ENCODE results near the gene NECAP2. TPM values are rescaled to one million over a fixed set of nuclear protein-coding genes. Genes with fewer than 3 reads are reported as not detected.
"Not testable (repeated sequence)": the region's sequence is repeated elsewhere in the genome, so short reads cannot be mapped to it uniquely, and the experiment has no call there.

Gene NECAP2
- total and polyA plus RNA-seq, 2 donors (not counting 3 experiments of a cell fraction or from before 2014, with no cell fraction given) = 101 to 148 TPM

GRCh38 chr1:16498573-16499413 is 58.3 kb downstream of the NECAP2 start:
- H3K27ac ChIP-seq (ENCODE audit: insufficient read depth, low read depth, low read length) = no peak overlapping the region
- H4K20me1 ChIP-seq (replicated peaks; ENCODE audit: control insufficient read depth, extremely low read depth, insufficient read depth, low read length) = no peaks in the 10 kb centered on the region
- no peaks in the 10 kb centered on the region for H3K9me1 ChIP-seq (replicated peaks; ENCODE audit: control insufficient read depth, extremely low read depth, insufficient read depth, low read length)
- H3K4me2 ChIP-seq (ENCODE audit: insufficient read depth, low read length) = peak overlapping the region; percentile 67
- POLR2A ChIA-PET = interaction anchor here (0.7 to 0.9 kb wide), 2 partner anchors 15 to 808 kb away, joined by 6 to 8 read pairs; partner anchors contain the start of gene RNU1-1
- peak; percentile 76 for TF ChIP-seq POLR2AphosphoS5 (IDR thresholded peaks at IDR 0.05; ENCODE audit: insufficient read depth, low read depth, low read length)
- peak; percentile 73 for TF ChIP-seq POLR2A (IDR thresholded peaks at IDR 0.05; ENCODE audit: low read depth, low read length)
- TF ChIP-seq JUN (IDR thresholded peaks at IDR 0.05; ENCODE audit: borderline replicate concordance, insufficient read depth, insufficient read length, low read depth) = no peak
- H3K4me3 ChIP-seq (replicated peaks in 1 of 3; ENCODE audit: insufficient read depth in 1 of 3, low read depth in 1 of 3, low read length in 3 of 3) = peak overlapping the region; percentile 43 to 91 (median 67)
- H3K9ac ChIP-seq (replicated peaks; ENCODE audit: extremely low read depth, insufficient read depth, low read length) = peak overlapping the region; percentile 50
- no peaks in the 10 kb centered on the region for H3K9me3 ChIP-seq (replicated peaks; ENCODE audit: control insufficient read depth, insufficient read depth, low read length)
- no peaks in the 10 kb centered on the region for H3K79me2 ChIP-seq (ENCODE audit: control insufficient read depth, insufficient read depth, low read length)
- DNase-seq (ENCODE audit: low read depth, low spot score) = peak; percentile 90
- H3K4me1 ChIP-seq (ENCODE audit: control insufficient read depth, extremely low read depth, insufficient read depth, low read length) = peaks cover 3% of the 10 kb centered on the region
- FAIRE-seq = no peak
- BruUV-seq (replicated peaks) = no TSS peak
- peak overlapping the region; percentile 92 for H2AFZ ChIP-seq (ENCODE audit: low read depth, low read length)
- intact Hi-C loops (cut with micrococcal nuclease) (loop anchor here (1.0 to 5.0 kb wide), 2 partner anchors 58 to 126 kb away; partner anchors contain the start of gene NECAP2), dilution Hi-C loops (cut with MboI; ENCODE audit: extremely low pct_ligation_motif_present, low sequenced_read_pairs) (no loop called here)
- no peaks in the 10 kb centered on the region for H3K36me3 ChIP-seq (ENCODE audit: control insufficient read depth in 2 of 2, extremely low read depth in 1 of 2, insufficient read depth in 2 of 2, low read length in 2 of 2)
- H3K27me3 ChIP-seq (ENCODE audit: control insufficient read depth in 2 of 2, insufficient read depth in 2 of 2, low read length in 2 of 2) = no peaks in the 10 kb centered on the region
- CTCF ChIA-PET = no interaction called here

DNA sequence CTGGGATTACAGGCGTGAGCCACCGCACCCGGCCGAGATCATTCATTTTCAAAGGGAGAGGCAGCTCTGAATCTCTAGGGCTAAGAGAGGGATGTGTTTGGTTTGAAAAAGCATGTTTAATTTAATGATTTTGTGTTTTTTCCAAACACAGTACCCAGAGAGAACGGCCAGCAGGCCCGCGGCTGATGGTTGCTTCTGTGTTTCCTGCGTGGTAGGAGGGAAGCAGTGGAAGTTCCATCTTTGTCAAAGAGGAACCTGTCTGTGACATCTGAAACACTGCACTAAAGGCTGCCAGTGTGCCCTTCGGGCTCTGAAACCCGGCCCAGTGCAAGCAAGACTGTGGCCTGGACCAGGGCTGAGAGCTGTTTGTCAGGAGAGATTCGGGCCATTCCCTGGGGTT is 59.9 kb downstream of the NECAP2 start:
- H3K79me2 ChIP-seq (ENCODE audit: control insufficient read depth, insufficient read depth, low read length); dilution Hi-C loops (cut with MboI; ENCODE audit: extremely low pct_ligation_motif_present, low sequenced_read_pairs); intact Hi-C loops (cut with micrococcal nuclease); H3K36me3 ChIP-seq (ENCODE audit: control insufficient read depth in 2 of 2, extremely low read depth in 1 of 2, insufficient read depth in 2 of 2, low read length in 2 of 2); H2AFZ ChIP-seq (ENCODE audit: low read depth, low read length); POLR2A ChIA-PET; H3K4me3 ChIP-seq (replicated peaks in 1 of 3; ENCODE audit: insufficient read depth in 1 of 3, low read depth in 1 of 3, low read length in 3 of 3); CTCF ChIA-PET; H3K4me1 ChIP-seq (ENCODE audit: control insufficient read depth, extremely low read depth, insufficient read depth, low read length); H4K20me1 ChIP-seq (replicated peaks; ENCODE audit: control insufficient read depth, extremely low read depth, insufficient read depth, low read length); H3K9me1 ChIP-seq (replicated peaks; ENCODE audit: control insufficient read depth, extremely low read depth, insufficient read depth, low read length); H3K27me3 ChIP-seq (ENCODE audit: control insufficient read depth in 2 of 2, insufficient read depth in 2 of 2, low read length in 2 of 2); H3K27ac ChIP-seq (ENCODE audit: insufficient read depth, low read depth, low read length); H3K4me2 ChIP-seq (ENCODE audit: insufficient read depth, low read length); BruUV-seq (replicated peaks); H3K9ac ChIP-seq (replicated peaks; ENCODE audit: extremely low read depth, insufficient read depth, low read length); DNase-seq (ENCODE audit: low read depth, low spot score); H3K9me3 ChIP-seq (replicated peaks; ENCODE audit: control insufficient read depth, insufficient read depth, low read length); FAIRE-seq: not testable (repeated sequence)

GRCh38 chr1:16500975-16501374 is 60.5 kb downstream of the NECAP2 start:
- H2AFZ ChIP-seq (ENCODE audit: low read depth, low read length); H3K79me2 ChIP-seq (ENCODE audit: control insufficient read depth, insufficient read depth, low read length); BruUV-seq (replicated peaks); H3K9me1 ChIP-seq (replicated peaks; ENCODE audit: control insufficient read depth, extremely low read depth, insufficient read depth, low read length); H3K9me3 ChIP-seq (replicated peaks; ENCODE audit: control insufficient read depth, insufficient read depth, low read length); intact Hi-C loops (cut with micrococcal nuclease); H3K9ac ChIP-seq (replicated peaks; ENCODE audit: extremely low read depth, insufficient read depth, low read length); H3K4me1 ChIP-seq (ENCODE audit: control insufficient read depth, extremely low read depth, insufficient read depth, low read length); H3K27me3 ChIP-seq (ENCODE audit: control insufficient read depth in 2 of 2, insufficient read depth in 2 of 2, low read length in 2 of 2); CTCF ChIA-PET; H4K20me1 ChIP-seq (replicated peaks; ENCODE audit: control insufficient read depth, extremely low read depth, insufficient read depth, low read length); DNase-seq (ENCODE audit: low read depth, low spot score); H3K4me3 ChIP-seq (replicated peaks in 1 of 3; ENCODE audit: insufficient read depth in 1 of 3, low read depth in 1 of 3, low read length in 3 of 3); POLR2A ChIA-PET; H3K4me2 ChIP-seq (ENCODE audit: insufficient read depth, low read length); H3K36me3 ChIP-seq (ENCODE audit: control insufficient read depth in 2 of 2, extremely low read depth in 1 of 2, insufficient read depth in 2 of 2, low read length in 2 of 2); dilution Hi-C loops (cut with MboI; ENCODE audit: extremely low pct_ligation_motif_present, low sequenced_read_pairs); H3K27ac ChIP-seq (ENCODE audit: insufficient read depth, low read depth, low read length): not testable (repeated sequence)
- FAIRE-seq = peak; percentile 4

DNA sequence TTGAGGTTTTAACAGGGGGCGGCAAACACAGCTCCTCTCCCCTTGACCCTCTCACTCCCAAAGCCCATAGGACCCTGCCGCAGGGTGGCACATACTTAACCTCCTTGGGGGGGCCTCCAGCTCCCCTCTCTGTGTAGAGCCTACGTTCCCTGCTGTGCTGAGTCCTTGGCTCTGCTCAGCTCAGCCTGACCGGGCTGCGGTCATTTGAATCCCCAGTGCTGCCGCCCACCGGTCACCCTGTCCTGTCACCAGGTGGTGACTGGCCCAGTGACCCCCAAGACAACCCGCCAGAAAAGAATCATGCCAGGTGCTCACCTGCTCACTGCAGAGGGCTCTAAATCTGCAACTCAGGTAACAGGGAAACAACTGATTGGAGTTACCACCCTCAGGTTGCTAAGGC is 60.9 kb downstream of the NECAP2 start:
- H3K9ac ChIP-seq (replicated peaks; ENCODE audit: extremely low read depth, insufficient read depth, low read length); CTCF ChIA-PET; dilution Hi-C loops (cut with MboI; ENCODE audit: extremely low pct_ligation_motif_present, low sequenced_read_pairs); FAIRE-seq; H3K79me2 ChIP-seq (ENCODE audit: control insufficient read depth, insufficient read depth, low read length); H3K4me1 ChIP-seq (ENCODE audit: control insufficient read depth, extremely low read depth, insufficient read depth, low read length); H3K36me3 ChIP-seq (ENCODE audit: control insufficient read depth in 2 of 2, extremely low read depth in 1 of 2, insufficient read depth in 2 of 2, low read length in 2 of 2); H3K27ac ChIP-seq (ENCODE audit: insufficient read depth, low read depth, low read length); intact Hi-C loops (cut with micrococcal nuclease); H3K4me3 ChIP-seq (replicated peaks in 1 of 3; ENCODE audit: insufficient read depth in 1 of 3, low read depth in 1 of 3, low read length in 3 of 3); BruUV-seq (replicated peaks); H3K4me2 ChIP-seq (ENCODE audit: insufficient read depth, low read length); POLR2A ChIA-PET; DNase-seq (ENCODE audit: low read depth, low spot score); H3K9me1 ChIP-seq (replicated peaks; ENCODE audit: control insufficient read depth, extremely low read depth, insufficient read depth, low read length); H2AFZ ChIP-seq (ENCODE audit: low read depth, low read length); H3K9me3 ChIP-seq (replicated peaks; ENCODE audit: control insufficient read depth, insufficient read depth, low read length); H4K20me1 ChIP-seq (replicated peaks; ENCODE audit: control insufficient read depth, extremely low read depth, insufficient read depth, low read length); H3K27me3 ChIP-seq (ENCODE audit: control insufficient read depth in 2 of 2, insufficient read depth in 2 of 2, low read length in 2 of 2): not testable (repeated sequence)
